WI38 (cell line): ENCODE measurements around the gene MRPS11.

Experiments used
- H3K4me3 ChIP-seq: 2 replicates; pipeline ENCODE4 v1.5.1; 2011; ENCODE audit warnings: low read depth, mild to moderate bottlenecking, control low read depth, low read length
- CTCF ChIP-seq: IDR thresholded peaks from 2 replicates; pipeline ENCODE4 v1.5.1; 2012; ENCODE audit warnings: low read depth, mild to moderate bottlenecking, control low read depth, low read length

Gene MRPS11

GRCh38 chr15:88491158-88491557, 23.6 kb downstream of the MRPS11 start:
- no peak for TF ChIP-seq CTCF
- H3K4me3 ChIP-seq, result no peak overlapping the region

GRCh38 chr15:88493844-88494243, 26.3 kb downstream of the MRPS11 start:
- TF ChIP-seq CTCF, result no peak
- no peak overlapping the region for H3K4me3 ChIP-seq

- no peak for TF ChIP-seq CTCF
- no peak overlapping the region for H3K4me3 ChIP-seq
Observed at GRCh38 chr15:88497109-88497765, 29.7 kb downstream of the MRPS11 start.

GRCh38 chr15:88498996-88499395, 31.5 kb downstream of the MRPS11 start:
- H3K4me3 ChIP-seq, result no peak overlapping the region
- TF ChIP-seq CTCF, result no peak

GRCh38 chr15:88504445-88504844, 36.9 kb downstream of the MRPS11 start:
- no peak for TF ChIP-seq CTCF
- H3K4me3 ChIP-seq, result no peak overlapping the region

- TF ChIP-seq CTCF, result no peak
- no peak overlapping the region for H3K4me3 ChIP-seq
Observed at GRCh38 chr15:88505721-88506120, 38.2 kb downstream of the MRPS11 start.

- no peak overlapping the region for H3K4me3 ChIP-seq
- no peak for TF ChIP-seq CTCF
Observed at GRCh38 chr15:88506628-88507027, 39.1 kb downstream of the MRPS11 start.
